Right lung (tissue), 5 donors: Measurements from ENCODE around the gene DBN1. TPM values are rescaled to one million over a fixed set of nuclear protein-coding genes. Genes with fewer than 3 reads are reported as not detected.

ENCODE experiments used
- DNase-seq, 2 donors: peaks; one replicate each; pipeline ENCODE4 v3.0.0-alpha.2; 2013
- polyA plus RNA-seq, 5 donors: library from polyadenylated mRNA; unstranded; fragments of 120-200 nt; gene quantifications; one replicate each; pipeline versions ENCODE4 v1.2.1 to v1.2.3, GENCODE V29; 2013; ENCODE audit warnings: inconsistent platforms in 1 of 5, low replicate concordance in 1 of 5; ENCODE audit not compliant: insufficient read length in 5 of 5, insufficient read depth in 1 of 5

The DBN1 gene
- polyA plus RNA-seq, 5 donors, result 121 to 218 (median 139) TPM

- no peak for DNase-seq
Observed at GRCh38 chr5:177475563-177476427, 2.4 kb upstream of the DBN1 start.

GRCh38 chr5:177474846-177475562 is 1.6 kb upstream of the DBN1 start:
- DNase-seq, result no peak

GRCh38 chr5:177474002-177474476 is 605 bp upstream of the DBN1 start:
- no peak for DNase-seq

- DNase-seq, result peak in 1 of 2 donors; percentile 40
Observed at GRCh38 chr5:177472460-177473442, 683 bp downstream of the DBN1 start.

DNA sequence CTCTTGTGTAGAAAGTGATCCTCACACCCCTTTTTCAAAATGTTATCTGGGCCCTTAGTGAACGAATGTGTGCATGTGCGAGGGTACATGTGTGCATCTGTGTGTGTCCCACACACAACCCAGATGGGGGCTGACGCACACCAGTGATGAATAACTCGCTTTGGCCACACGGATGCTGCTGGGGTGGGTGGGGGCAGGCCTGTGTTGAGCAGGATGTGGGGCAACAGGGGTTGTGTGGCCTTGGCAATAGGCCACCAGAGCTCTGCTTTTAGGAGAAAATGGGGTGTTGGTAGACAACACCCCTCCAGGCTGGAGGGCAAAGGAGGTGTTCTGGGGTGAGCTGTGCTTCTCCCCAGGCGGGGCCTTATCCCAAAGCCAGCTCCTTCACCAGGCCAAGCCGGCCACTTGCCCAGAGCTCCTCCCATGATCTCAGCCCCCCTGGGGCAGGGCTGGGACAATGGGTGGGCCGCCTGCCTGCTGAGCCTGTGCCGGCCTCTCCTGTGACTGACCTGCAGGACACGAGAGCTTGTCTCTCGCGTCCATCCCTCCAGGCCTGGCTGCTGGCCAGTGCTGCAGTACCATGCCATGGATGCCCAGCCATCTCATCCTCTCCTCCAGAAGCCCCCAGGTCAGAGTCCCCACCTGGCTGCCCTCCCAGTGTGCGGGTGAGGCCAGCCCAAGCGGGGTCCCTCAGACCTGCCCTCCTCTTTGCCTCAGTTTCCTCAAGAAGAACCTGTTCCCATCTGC is 1.7 kb downstream of the DBN1 start:
- no peak for DNase-seq

- no peak for DNase-seq
Observed at GRCh38 chr5:177470759-177471536, 2.5 kb downstream of the DBN1 start.

GRCh38 chr5:177469750-177470525 is 3.5 kb downstream of the DBN1 start:
- DNase-seq, result no peak

DNA sequence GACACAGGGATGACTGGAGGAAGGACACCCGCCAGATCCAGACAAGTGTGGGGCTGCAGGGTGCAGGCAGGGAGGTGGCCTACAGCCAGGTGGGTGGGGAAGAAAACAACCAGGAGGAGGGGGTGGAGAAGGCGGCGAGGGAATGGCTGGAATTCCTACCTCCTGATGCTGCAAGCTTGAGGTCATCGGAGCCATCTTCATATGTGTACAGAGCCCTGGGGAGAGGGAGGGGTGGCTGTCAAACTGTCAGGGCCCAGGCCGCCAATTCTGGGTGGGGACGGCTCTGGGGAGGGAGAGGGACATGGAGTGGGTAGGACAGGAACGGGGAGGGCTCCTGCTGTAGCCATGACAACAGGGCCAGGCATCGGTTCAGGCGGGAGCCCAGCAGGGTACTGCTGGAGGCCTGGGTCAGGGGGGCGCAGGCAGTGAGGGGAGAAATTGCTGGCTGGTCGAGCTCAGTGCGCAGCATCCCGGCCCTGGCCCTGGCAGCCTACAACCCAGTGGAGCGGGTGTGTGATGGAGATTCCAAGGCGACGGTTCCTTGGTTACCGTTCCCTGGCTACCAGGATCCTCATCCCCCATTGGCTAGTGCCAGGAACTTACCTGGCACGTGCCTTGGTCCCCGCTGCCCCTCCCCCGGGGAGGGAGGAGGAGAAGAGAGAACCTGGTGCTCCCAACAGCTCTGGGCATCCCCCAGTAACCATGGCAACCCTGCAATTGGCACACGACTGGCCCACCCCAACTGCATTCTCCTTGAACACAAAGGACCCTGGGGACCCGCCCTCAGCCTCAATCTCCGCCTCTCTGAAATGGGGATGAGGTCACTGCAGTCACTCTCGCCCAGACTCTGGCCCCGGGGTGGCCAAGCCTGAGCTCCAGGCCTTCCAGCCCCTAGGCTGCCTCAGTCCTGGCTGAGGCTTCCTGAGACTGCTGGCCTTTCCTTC is 4.5 kb downstream of the DBN1 start:
- DNase-seq, result no peak

GRCh38 chr5:177468329-177468684 is 5.1 kb downstream of the DBN1 start:
- DNase-seq, result no peak

DNA sequence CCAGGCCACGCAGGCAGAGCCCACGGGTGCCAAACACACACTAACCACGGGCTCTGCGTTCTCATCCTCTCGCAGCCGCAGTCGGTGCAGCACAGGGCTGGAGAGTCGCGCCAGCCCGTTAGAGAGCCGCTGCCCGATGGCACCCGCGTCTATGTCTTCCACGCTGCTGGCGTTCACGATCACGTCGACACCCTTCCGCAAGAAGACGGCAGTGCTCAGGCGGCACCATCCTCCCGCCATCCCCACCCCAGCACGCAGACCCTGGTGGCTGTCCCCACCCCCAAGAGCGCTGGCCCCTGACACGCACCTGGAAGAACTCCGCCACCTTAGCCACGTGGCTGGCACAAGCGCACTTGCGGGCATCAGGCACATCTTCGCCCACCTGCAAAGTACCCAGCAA is 6.0 kb downstream of the DBN1 start:
- no peak for DNase-seq

DNA sequence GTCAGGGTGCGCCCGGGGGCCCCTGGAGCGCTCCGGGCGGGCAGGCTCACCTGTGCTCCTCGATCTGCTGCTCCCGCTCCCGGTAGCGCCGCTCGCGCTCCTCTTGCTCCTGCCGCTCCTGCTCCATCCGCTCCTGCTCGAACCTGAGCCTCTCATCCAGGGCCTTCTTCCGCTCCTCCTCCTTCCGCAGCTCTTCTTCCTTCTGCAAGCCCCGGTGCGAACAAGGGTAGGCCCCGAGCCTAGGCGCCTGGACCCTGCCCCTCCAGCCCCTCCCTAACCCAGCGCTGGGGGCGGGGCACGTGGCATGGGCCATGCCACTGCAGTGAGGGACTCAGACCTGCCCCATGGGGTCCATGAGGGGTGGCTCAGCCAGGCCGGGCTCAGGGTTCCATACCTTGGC is 6.6 kb downstream of the DBN1 start:
- DNase-seq, result no peak

- DNase-seq, result no peak
Observed at GRCh38 chr5:177465044-177465443, 8.4 kb downstream of the DBN1 start.

GRCh38 chr5:177462021-177462670 is 11.3 kb downstream of the DBN1 start:
- no peak for DNase-seq

DNA sequence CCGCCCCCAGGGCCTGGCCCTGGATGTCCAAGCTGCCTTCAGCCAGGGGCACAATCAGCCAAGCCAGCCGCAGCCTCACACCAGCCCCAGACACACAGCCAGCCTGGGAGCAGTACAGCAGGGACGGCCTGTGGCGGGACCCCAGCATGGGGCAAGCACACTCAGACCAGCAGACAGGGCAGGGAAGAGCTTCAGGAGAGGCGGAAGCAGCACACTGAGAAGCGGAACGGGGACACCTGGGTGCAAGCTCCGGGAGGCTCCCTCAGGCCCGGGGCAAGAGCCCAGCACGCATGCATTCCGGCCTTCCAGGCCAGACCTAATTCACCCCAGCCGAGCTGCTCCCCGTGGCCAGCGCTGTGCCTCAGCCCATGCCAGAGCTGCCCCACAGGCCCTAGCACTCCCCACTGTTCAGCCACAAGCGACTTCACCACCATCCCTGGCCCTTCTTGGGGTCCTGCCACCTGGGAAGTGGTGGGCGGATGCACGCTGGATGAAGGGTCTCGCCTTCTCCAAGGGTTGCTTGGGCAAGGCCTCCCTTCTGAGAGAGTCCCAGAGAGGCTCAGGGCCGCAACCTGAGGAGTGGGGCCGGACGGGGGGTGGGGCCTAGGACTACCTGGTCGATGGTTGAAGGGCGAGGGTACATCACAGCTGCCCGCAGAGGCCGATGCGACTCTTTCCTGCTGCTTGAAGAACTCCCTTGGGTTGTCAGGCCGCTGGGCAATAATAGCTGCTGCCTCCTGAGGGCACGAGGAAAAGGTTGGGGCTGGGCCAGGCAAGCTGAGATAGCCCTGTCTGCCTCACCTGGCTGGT is 13.4 kb downstream of the DBN1 start:
- DNase-seq, result no peak

GRCh38 chr5:177459357-177459756 is 14.1 kb downstream of the DBN1 start:
- DNase-seq, result no peak

- no peak for DNase-seq
Observed at GRCh38 chr5:177458912-177459350, 14.5 kb downstream of the DBN1 start.
